Esophagus (tissue), 2 donors: ENCODE results near the gene VAV2. TPM values are rescaled to one million over a fixed set of nuclear protein-coding genes. Genes with fewer than 3 reads are reported as not detected.

Source experiments
- H3K27ac ChIP-seq, 2 donors: one replicate each; pipeline ENCODE4 v1.5.1; 2013; ENCODE audit warnings: low read depth in 2 of 2, mild to moderate bottlenecking in 2 of 2, inconsistent platforms in 1 of 2, low read length in 1 of 2, moderate library complexity in 1 of 2
- H3K27me3 ChIP-seq, 2 donors: one replicate each; pipeline ENCODE4 v1.6.1; 2013; ENCODE audit warnings: low read length in 2 of 2, control low read depth in 1 of 2, mild to moderate bottlenecking in 1 of 2; ENCODE audit not compliant: insufficient read depth in 2 of 2, control insufficient read depth in 1 of 2
- H3K36me3 ChIP-seq, 2 donors: one replicate each; pipeline ENCODE4 v1.6.1; 2013; ENCODE audit warnings: low read length in 1 of 2; ENCODE audit not compliant: control insufficient read depth in 2 of 2, insufficient read depth in 2 of 2
- H3K4me1 ChIP-seq, 2 donors: one replicate each; pipeline ENCODE4 v1.6.1; 2013; ENCODE audit warnings: low read length in 1 of 2; ENCODE audit not compliant: control insufficient read depth in 2 of 2, insufficient read depth in 2 of 2
- H3K4me3 ChIP-seq, 2 donors: one replicate each; pipeline ENCODE4 v1.5.1; 2013; ENCODE audit warnings: low read length in 2 of 2, mild to moderate bottlenecking in 2 of 2, low read depth in 1 of 2, moderate library complexity in 1 of 2
- H3K9me3 ChIP-seq, 2 donors: one replicate each; pipeline ENCODE4 v1.6.1; 2013; ENCODE audit warnings: mild to moderate bottlenecking in 2 of 2, low read depth in 1 of 2, low read length in 1 of 2, moderate library complexity in 1 of 2; ENCODE audit not compliant: control insufficient read depth in 2 of 2, insufficient read depth in 1 of 2
- WGBS, 2 donors: extraction: QIAGEN DNeasy Blood & Tissue Kit; methylation state at CpG; one replicate each; pipeline ENCODE4 v1.1.7; 2013; 5-methylcytosine and 5-hydroxymethylcytosine counted together
- polyA plus RNA-seq, 2 donors: library from polyadenylated mRNA; stranded (reverse); fragments of 200-250 nt; gene quantifications; one replicate each; pipeline ENCODE4 v1.2.3, GENCODE V29; 2013
- donor health status: healthy with polysubstance abuse.
- donor health status: Bipolar disorder and iron deficiency.

Gene VAV2
- polyA plus RNA-seq, 2 donors = 4.8 to 5.0 TPM

DNA sequence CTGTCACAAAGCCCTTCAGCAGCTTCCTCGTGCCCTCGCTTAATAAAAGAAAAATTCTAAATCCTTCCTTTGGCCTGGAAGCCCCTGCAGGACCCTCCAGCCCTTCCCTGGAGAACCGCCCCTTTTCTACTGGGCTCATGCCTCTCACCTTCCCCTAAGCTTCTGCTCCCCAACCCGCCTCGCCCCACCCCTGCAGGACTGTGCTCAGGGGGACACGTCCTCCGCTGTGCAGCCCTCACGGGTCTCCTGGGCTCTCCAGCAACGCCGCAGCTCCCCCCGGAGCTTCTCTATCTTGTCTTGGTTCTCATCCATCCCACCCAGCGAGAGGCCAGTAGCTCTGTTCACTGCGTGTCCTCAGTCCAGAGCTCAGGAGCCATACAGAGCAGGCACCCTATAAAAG lies 188.4 kb downstream of the VAV2 start:
- Histone ChIP-seq H3K27ac (no peak overlapping the region), H3K36me3 (peaks cover 0 to 20% of the 10 kb centered on the region in 2 donors), H3K27me3 (no peaks in the 10 kb centered on the region), H3K4me1 (no peaks in the 10 kb centered on the region), H3K4me3 (no peak overlapping the region), H3K9me3 (no peaks in the 10 kb centered on the region)
- 85 to 91% methylated on average over 13 of the region's 13 CpGs for WGBS, 2 donors

GRCh38 chr9:133803028-133803585 lies 189.0 kb downstream of the VAV2 start:
- 53 to 69% methylated on average over 21 of the region's 21 CpGs for WGBS, 2 donors
- no peak overlapping the region for H3K27ac ChIP-seq
- no peaks in the 10 kb centered on the region for H3K27me3 ChIP-seq
- H3K4me1 ChIP-seq = no peaks in the 10 kb centered on the region
- H3K4me3 ChIP-seq = no peak overlapping the region
- H3K36me3 ChIP-seq = peaks cover 0 to 19% of the 10 kb centered on the region in 2 donors
- H3K9me3 ChIP-seq = no peaks in the 10 kb centered on the region

DNA sequence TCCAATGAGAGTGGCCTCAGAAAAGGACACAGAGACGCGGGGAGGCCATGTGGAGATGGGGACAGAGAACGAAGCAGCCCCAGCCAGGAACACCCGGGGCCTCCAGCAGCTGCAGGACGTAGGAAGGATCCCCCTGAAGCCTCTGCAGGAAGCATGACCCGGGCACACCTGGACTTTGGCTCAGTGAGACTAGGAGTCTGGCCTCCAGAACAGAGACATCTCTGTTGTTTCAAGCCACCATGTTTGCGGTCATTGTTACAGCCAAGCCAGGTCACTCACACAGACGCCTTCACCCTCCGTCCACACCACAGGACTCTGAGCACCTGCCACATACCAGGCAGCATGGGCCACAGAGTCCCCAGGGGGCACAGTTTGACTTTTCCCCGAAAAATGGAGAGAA lies 190.4 kb downstream of the VAV2 start:
- H3K4me3 ChIP-seq = no peak overlapping the region
- H3K27ac ChIP-seq = no peak overlapping the region
- H3K4me1 ChIP-seq = no peaks in the 10 kb centered on the region
- H3K27me3 ChIP-seq = no peaks in the 10 kb centered on the region
- H3K36me3 ChIP-seq = peaks cover 0 to 9% of the 10 kb centered on the region in 2 donors
- H3K9me3 ChIP-seq = no peaks in the 10 kb centered on the region
- WGBS, 2 donors = 92 to 93% methylated on average over 10 of the region's 10 CpGs

DNA sequence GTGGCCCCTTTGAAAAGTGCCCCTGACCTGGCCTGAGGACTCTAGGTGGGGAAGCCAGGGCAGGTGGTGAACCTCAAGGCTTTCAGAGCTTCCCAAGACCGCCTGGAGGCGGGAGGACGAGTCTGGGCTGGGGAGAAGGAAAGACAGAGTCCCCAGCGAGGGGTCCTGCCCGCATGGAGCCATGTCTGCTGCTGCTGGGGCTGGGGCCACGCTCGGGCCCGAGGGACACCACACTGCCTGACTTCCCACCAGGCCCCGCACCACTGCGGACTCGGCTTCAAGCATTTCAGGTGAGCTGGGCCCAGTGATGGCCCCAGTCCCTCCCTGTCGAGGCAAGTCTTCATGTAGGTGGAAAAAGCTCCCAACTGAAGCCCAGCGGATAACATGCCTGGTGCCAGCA lies 191.9 kb downstream of the VAV2 start:
- peaks cover 0 to 4% of the 10 kb centered on the region in 2 donors for H3K36me3 ChIP-seq
- H3K9me3 ChIP-seq = no peaks in the 10 kb centered on the region
- WGBS, 2 donors = 87 to 89% methylated on average over 13 of the region's 13 CpGs
- no peaks in the 10 kb centered on the region for H3K4me1 ChIP-seq
- no peaks in the 10 kb centered on the region for H3K27me3 ChIP-seq
- no peak overlapping the region for H3K4me3 ChIP-seq
- no peak overlapping the region for H3K27ac ChIP-seq

DNA sequence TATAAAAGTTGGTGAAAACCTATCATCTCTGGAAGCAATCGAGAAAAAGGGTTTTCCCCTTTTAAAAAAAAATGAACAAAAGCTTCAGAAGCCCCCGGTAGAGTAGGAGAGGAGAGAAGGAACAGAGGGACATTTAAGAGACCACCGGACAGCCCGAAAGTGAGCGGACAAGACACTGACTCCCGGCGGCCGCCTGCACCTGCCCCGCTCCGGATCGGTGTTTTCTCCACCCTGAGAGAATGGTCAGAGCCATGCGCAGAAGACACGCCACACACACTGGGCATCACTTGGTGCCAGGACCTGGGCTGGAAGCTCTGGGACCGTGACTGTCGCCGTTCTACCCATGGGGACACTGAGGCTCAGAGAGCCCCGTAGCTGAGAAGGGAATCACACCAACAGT lies 192.4 kb downstream of the VAV2 start:
- 91 to 94% methylated on average over 17 of the region's 17 CpGs for WGBS, 2 donors
- Histone ChIP-seq H3K9me3 (no peaks in the 10 kb centered on the region), H3K4me1 (no peaks in the 10 kb centered on the region), H3K27ac (no peak overlapping the region), H3K27me3 (no peaks in the 10 kb centered on the region), H3K4me3 (no peak overlapping the region), H3K36me3 (peaks cover 0 to 4% of the 10 kb centered on the region in 2 donors)

DNA sequence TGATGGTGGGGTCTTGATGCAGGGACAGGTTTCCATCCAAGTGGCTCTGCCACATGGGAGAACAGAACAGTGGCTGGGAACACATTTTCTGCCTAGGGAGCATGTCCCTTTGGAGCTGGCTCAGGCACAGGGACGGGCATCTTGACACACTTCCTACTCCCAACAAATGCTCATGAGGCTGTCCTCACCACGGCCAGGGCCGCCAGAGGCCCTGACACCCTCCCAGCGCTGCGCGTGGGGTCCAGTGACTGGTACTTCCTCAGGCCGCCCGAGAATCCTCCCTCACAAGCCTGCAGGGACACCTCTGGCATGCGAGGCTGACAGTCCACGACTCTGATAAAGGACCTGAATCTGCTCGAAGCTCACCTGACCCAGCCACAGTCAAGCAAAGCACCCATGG lies 193.0 kb downstream of the VAV2 start:
- H3K9me3 ChIP-seq = no peaks in the 10 kb centered on the region
- no peak overlapping the region for H3K4me3 ChIP-seq
- no peaks in the 10 kb centered on the region for H3K4me1 ChIP-seq
- H3K27me3 ChIP-seq = no peaks in the 10 kb centered on the region
- H3K36me3 ChIP-seq = peaks cover 0 to 4% of the 10 kb centered on the region in 2 donors
- 93% methylated on average over 11 of the region's 11 CpGs for WGBS, 2 donors
- no peak overlapping the region for H3K27ac ChIP-seq

- Histone ChIP-seq H3K36me3 (peaks cover 0 to 4% of the 10 kb centered on the region in 2 donors), H3K4me1 (no peaks in the 10 kb centered on the region), H3K4me3 (no peak overlapping the region), H3K27ac (no peak overlapping the region), H3K9me3 (no peaks in the 10 kb centered on the region), H3K27me3 (no peaks in the 10 kb centered on the region)
- 92 to 93% methylated on average over 9 of the region's 9 CpGs for WGBS, 2 donors
Observed at GRCh38 chr9:133798160-133798559, 194.0 kb downstream of the VAV2 start.

DNA sequence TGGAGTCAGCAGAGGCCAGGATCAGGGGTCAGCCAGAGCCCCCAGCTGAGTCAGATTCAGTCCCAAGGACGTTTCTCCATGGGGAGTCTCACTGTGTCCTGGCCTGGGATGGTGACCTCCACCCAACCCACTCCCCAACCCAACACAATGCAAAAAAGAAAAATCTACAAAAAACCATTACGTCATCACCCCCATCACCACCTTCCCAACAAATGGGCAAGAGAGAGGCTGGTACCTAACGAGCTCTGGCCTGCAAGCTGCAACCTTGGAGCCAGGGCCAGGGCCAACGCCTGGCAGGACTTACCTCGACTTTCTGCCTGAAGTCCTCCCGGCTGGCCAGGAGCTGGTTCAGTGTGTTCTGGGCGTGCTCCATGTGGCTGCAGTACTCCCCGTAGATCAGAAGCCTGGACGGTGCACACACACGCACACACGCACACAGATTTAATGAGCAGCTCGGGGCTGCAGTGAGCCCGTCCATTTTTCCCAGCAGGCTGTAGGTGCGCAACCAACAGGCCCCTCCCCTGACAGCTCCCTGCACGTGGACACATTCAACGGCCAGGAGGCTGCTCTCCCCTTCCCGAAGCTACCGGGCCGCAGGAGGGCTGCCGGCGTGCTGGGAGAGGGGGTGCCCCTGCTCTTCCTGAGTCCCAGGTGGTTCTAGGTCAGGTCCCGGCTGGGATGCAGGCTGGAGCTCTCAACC lies 194.6 kb downstream of the VAV2 start:
- Histone ChIP-seq H3K9me3 (no peaks in the 10 kb centered on the region), H3K27me3 (no peaks in the 10 kb centered on the region), H3K36me3 (peaks cover 0 to under 1% of the 10 kb centered on the region in 2 donors), H3K4me1 (no peaks in the 10 kb centered on the region), H3K27ac (no peak overlapping the region), H3K4me3 (no peak overlapping the region)
- 81 to 83% methylated on average over 22 of the region's 22 CpGs for WGBS, 2 donors

DNA sequence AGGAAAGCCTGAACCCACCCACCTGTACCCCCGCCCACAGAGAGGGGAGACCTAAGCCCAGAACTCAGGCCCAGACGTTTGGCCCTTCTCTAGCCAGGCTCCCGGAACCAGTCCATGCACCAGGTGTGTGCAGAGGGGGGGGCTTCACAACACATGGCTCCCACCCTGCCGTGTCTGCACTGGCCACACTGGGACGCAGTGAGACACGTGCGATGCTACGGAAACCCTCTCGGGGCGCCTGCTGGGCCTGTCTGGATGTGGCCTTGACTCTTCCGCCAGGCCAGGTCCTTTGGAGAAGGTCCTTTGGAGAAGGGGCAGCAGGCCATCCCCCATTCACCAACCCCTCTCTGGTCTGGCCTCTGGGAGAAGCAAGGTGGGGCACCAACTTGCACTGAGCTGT lies 195.6 kb downstream of the VAV2 start:
- H3K9me3 ChIP-seq = no peaks in the 10 kb centered on the region
- WGBS, 2 donors = 94% methylated on average over 11 of the region's 11 CpGs
- H3K36me3 ChIP-seq = no peaks in the 10 kb centered on the region
- no peak overlapping the region for H3K4me3 ChIP-seq
- H3K27ac ChIP-seq = no peak overlapping the region
- no peaks in the 10 kb centered on the region for H3K4me1 ChIP-seq
- no peaks in the 10 kb centered on the region for H3K27me3 ChIP-seq

GRCh38 chr9:133795049-133795448 lies 197.1 kb downstream of the VAV2 start:
- no peak overlapping the region for H3K27ac ChIP-seq
- H3K4me1 ChIP-seq = no peaks in the 10 kb centered on the region
- H3K9me3 ChIP-seq = no peaks in the 10 kb centered on the region
- 77 to 84% methylated on average over 8 of the region's 8 CpGs for WGBS, 2 donors
- no peaks in the 10 kb centered on the region for H3K36me3 ChIP-seq
- H3K27me3 ChIP-seq = no peaks in the 10 kb centered on the region
- H3K4me3 ChIP-seq = no peak overlapping the region
